Fibroblast of skin of back (primary cell): ENCODE results near the gene KLHDC10.
"Not testable (repeated sequence)": the region's sequence is repeated elsewhere in the genome, so short reads cannot be mapped to it uniquely, and the experiment has no call there.

Source experiments
- DNase-seq: peaks from one replicate; pipeline ENCODE4 v3.0.0-alpha.2; 2013

KLHDC10 gene

DNA sequence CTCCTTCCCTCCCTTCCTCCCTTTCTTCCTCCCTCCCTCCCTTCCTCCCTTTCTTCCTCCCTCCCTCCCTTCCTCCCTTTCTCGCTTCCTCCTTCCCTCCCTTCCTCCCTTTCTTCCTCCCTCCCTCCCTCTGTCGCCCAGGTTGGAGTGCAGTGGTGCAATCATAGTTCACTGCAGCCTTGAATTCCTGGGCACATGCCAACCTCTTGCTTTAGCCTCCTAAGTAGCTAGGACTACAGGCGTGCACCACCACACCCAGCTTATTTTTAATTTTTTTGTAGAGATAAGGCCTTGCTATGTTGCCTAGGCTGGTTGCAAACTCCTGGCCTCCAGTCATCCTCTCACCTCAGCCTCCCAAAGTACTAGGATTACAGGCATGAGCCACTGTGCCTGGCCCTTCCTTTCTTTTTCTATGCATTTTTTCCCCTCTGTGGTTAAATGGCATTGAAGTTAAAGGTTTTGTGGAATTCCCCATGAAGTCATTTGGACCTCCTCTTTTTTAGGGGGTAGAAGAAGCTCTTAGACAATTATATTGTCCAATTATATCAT lies 9.6 kb downstream of the KLHDC10 start:
- no peak for DNase-seq

DNA sequence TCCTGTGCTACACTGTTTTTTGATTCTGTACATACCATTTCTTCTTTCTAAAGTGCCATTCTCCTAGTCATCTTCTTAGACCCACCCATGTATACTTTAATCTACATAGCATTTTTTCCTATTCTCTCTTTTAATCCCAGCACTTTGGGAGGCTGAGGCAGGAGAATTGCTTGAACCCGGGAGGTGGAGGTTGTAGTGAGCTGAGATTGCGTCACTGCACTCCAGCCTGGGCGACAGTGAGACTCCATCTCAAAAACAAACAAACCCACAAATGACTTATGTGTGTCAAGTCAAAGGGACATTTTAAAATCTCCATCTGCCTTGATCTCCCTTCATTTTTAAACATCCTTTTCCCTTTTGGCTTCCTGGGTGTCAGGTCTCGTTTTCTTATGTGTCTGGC lies 13.2 kb downstream of the KLHDC10 start:
- DNase-seq, result not testable (repeated sequence)

DNA sequence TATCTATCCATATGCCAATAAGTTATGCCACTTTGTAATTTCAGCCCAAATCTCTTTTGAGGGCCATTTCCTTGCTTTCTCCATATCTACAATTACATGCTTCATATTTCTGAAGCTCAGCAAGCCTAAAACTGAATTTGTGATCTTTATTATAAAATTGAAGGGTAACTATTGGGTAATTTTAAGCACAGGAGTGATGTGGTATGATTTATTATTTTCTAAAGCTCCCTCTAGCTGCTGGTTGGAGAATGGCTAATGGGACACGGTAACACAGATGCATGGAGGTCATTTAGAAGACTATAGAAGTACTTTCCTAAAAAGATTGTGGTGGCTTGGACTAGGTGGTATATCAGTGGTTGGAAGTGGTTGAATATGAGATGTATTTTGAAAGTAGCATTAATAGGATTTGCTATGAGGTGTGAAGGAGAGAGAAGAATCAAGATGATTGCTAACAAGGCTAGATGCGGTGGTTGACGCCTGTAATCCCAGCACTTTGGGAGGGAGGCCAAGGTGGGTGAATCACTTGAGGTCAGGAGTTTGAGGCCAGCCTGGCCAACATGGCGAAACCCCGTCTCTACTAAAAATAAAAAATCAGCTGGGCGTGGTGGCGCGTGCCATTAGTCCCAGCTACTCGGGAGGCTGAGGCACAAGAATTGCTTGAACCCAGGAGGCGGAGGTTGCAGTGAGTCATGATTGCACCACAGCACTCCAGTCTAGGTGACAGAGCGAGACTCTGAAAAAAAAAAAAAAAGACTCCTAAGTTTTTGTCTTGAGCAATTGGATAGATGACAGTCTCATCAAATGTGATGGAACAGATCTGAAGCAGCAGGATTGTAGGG lies 13.9 kb downstream of the KLHDC10 start:
- no peak for DNase-seq

DNA sequence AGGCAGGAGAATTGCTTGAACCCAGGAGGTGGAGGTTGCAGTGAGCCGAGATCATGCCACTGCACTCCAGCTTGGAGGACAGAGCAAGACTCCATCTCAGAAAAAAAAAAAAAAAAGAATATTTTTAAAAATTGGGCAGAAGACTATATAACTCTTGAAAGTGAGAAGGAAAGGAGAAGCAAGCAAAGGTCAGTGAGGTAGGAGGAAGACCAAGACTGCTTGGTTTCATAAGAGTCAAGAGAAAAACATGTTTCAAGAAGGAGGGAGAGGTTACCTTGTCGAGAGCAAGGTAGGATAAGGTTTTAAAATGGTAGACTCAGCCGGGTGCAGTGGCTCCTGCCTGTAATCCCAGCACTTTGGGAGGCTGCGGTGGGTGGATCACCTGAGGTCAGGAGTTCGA lies 14.9 kb downstream of the KLHDC10 start:
- DNase-seq, result not testable (repeated sequence)

DNA sequence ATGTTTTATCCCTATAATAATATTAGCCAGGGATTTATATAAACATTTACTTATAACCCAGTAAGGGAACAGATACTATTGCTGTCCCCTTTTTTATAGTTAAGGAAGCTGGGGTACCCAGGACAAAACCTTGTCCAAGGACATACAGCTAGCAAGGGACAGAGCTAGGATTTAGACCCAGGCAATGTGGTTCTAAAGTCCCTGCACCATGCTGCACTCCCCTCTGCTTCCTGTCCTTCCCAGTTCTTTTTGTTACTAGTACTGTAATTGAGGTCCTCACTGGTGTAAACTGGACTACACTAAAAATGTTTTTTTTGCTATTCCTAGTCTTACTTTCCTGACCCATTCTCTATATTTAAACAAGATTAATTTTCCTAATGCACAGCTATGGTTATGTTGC lies 16.6 kb downstream of the KLHDC10 start:
- no peak for DNase-seq

DNA sequence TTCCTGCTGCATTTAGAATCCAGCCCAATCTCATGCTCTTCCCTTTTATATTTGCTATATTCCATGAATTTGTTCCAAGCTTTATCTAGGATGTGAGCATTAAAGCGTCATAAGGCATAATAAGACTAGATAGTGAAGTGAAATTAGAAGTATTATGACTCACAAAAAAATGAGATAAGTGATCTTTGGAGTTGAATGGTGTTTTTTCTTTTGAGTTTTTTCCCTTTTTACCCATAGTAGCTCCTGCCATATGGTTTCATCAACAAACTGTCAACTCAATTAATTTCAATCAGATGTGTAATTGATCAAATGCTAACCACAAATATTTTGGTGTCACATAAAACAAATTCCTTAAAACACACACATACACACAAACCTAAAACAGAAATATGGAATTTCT lies 17.0 kb downstream of the KLHDC10 start:
- DNase-seq, result peak; percentile 19

DNA sequence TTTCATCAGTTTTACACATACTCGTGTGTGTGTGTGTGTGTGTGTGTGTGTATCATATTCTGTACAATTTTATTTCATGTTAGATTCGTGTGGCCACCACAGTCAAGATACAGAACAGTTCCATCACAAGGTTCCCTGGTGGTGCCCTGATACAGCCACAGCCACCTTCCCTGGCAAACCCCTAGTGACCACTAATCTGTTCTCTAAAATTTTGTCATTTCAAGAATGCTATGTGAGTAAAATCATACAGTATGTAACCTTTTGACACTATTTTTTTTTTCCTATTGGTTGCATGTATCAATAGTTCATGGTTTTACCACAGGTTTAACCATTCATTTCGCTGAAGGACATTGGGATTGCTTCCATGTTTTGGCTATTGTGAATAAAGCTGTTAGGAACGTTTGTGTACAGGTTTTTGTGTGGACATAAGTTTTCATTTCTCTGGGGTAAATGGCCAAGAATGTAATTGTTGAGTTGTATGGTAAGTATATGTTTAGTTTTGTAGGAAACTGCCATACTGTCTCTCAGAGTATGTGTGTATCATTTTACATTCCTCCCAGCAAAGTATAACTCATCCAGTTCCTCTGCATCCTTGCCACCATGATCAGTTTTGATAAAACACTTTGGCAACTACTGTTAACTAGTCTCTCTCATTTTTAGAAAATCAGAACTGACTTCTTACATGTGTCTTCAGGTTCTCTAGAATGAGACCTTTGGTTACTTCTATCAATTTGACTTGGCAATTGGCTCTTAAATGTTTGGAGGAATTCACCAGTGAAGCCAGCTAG lies 20.6 kb downstream of the KLHDC10 start:
- no peak for DNase-seq

DNA sequence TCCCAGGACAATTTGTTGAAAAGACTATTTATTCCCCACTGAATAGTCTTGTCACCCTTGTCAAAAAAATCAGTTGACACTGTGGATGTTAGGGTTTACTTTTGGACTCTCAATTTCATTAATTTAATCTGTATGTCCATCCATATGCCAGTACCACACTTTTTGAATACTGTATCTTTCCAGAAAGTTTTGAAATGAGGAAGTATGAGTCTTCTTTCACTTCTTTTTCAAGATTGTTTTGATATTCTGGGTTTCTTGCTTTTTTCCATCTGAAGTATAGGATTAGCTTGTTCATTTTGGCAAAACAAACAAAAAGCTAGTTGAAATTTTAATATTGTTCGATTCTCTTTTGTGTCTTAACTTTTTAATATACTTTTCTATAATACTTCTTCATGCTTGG lies 21.7 kb downstream of the KLHDC10 start:
- DNase-seq, result no peak

DNA sequence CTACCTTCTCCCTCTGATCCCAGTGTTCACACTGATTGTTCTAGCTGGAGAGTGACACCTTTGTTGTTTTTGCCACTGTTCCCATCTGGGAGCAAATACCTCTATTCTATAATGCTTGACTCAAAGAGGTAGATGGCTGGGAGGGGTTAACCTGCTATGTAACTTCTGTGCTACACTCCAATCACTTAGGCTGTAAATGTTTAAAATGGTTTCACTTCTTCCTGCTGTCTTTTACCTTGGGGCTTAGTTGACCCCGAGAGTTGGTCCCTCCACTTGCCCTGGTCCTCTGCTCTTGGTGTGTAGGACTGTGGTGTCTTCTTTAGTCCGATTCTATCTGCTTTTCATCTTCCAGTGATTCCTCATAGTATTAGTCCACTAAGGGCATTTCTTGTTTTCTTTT lies 22.3 kb downstream of the KLHDC10 start:
- DNase-seq, result no peak

DNA sequence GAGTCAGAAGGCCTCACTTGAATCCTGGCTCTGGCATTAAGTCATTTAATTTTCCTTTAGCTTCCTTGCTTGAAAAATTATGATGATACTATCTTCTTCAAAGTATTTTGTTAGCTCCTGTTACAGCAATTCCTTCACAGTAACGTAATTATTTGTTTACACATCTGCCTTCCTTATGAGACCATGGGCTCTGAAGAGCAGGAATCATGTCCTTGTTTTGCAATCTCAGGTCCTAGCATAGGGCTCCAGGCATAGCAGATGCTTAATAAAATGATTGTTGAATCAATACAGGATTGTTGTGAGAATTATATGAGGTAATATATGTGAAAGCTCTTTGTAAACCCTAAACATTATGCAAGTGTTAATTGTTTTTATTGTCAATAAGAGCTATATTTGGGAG lies 25.5 kb downstream of the KLHDC10 start:
- DNase-seq, result no peak

DNA sequence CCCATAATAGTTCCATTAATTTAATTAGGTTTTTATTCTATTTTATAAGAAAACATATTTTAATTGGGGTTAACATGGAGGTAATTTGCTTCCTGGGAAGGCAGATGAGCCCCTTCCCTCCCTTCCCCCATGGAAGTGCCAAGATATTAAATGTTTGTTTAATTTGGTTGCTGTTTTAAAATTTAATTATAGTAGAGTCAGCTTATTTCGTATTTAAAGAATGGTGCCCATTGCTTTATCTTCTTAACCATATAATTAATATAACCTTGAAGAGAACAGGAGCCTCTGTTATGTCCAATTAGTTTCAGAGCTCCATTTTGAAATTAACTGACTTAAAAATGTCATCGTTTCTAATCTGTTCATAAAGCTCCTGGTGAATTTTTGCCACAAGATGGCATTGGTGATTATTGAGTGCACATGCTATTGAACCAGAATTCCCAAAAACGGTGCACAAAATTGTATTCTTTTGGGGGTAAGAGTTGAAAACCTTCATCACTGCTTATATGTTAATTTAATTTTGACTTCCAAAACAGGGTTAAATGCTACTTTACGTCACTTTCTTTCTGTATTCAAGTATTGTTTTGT lies 26.0 kb downstream of the KLHDC10 start:
- peak; percentile 18 for DNase-seq

DNA sequence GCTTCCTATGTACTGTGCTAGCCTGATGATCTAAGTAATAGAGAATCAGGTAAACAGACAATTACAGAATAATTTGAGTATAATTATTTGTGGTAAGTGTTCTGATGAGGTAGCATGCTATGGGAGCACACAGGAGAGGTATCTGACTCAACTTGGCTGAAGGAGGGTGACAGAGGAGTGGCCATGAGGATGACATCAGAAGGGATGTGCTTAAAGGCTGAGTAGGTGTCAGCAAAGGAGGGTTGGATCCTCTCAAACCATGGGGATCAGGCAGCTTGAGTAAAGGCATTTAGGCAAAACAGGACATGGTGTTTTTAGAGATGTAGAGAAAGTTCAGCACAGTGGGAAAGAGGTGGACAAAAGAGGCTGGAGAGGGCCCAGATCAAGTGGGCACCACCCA lies 29.0 kb downstream of the KLHDC10 start:
- DNase-seq, result no peak

DNA sequence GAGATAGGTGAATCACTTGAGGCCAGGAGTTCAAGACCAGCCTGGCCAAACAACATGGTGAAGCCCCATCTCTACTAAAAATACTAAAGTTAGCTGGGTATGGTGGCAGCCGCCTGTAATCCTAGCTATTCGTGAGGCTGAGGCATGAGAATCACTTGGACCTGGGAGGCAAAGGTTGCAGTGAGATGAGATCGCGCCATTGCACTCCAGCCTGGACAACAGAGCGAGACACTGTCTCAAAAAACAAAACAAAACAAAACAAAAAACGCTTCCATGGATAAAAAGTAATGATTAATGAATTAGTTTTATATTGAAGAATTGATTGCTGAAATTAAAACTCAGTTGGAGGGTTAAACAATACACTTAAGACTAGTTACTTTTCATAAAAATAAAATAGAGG lies 32.3 kb downstream of the KLHDC10 start:
- DNase-seq, result no peak

DNA sequence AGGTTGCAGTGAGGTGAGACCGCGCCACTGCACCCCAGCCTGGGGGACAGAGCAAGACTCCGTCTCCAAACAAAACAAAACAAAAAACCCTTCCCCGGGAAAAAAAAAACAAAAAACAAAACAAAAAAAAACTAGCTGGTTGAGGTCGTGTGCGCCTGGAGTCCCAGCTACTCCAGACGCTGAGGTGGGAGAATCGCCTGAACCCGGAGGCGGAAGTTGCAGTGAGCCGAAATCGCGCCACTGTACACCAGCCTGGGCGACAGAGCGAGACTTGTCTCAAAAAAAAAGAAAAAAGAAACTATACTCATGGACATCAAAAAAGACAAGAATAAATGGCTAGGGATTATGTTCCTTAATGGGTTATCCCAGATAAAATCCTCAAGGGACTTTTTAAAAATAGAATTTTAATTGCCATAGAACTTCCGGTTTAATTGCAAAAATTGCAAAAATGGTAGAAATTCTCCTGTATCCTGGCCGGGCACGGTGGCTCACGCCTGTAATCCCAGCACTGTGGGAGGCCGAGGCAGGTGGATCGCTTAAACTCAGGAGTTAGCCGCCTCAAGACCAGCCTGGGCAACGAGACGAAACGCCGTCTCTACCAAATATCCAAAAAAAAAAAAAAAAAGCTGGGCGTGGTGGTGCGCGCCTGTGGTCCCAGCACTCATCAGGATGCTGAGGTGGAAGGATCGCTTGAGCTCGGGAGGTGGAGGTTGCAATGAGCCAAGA lies 37.8 kb downstream of the KLHDC10 start:
- no peak for DNase-seq

DNA sequence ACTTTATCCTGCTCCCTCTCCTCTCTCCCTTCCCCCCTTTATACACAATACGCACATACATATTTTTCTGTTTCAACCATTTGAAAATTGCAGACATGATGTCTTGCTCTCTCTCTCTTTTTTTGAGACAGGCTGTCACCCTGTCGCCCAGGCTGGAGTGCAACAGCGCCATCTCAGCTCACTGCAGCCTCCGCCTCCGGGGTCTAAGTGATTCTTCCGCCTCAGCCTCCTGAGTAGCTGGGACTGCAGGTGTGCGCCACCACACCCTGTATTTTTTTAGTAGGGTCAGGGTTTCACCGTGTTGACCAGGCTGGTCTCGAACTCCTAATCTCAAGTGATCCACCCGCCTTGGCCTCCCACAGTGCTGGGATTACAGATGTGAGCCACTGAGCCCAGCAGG lies 38.5 kb downstream of the KLHDC10 start:
- DNase-seq, result no peak

DNA sequence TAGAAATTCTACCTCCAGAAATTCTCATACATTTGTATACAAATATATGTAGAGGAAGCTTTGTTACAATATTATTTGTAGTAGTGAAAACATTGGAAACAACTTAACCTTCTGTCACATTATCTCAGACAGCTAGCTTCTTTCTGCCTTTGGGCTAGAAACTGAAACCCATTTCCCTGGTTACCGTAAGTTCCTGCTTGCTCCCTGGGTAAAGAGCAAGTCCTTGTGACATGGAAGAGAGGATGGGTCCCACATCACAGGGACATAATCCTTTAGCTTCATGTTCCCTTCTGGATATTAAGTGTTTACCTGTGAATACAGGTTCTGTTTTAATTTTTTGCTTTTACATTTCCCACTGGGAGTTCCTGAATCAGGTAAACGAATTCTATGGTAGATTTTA lies 41.8 kb downstream of the KLHDC10 start:
- no peak for DNase-seq

DNA sequence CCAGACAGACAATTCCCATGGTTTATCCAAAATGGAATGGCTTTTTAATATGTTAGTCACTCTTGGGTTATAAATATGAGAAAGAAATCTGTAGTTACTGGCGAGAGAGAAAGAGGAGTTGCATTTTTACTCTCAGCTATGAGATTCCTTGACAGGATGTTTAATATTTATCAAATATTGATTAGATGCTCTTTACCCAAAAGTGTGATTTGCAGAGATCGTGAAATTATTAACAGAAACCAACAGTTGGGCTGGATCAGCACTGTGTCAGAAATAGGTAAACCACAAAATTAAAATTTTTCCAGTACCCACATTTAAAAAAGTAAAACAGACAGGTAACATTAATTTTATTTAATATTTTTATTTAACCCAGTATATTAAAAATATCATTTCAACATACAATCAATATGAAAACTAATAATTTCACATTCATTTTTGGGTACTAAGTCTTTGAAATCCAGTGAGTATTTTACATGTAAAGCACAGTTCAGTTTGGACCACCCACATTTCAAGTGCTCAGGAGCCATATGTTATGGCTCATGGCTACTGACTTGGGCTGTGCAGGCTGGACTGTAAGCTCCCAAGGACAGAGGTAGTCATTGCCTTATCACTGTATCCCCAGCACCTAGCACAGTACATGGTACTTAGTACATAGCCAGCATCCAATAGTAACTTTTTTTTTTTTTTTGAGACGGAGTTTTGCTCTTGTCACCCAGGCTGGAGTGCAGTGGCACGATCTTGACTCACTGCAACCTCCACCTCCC lies 42.5 kb downstream of the KLHDC10 start:
- no peak for DNase-seq

DNA sequence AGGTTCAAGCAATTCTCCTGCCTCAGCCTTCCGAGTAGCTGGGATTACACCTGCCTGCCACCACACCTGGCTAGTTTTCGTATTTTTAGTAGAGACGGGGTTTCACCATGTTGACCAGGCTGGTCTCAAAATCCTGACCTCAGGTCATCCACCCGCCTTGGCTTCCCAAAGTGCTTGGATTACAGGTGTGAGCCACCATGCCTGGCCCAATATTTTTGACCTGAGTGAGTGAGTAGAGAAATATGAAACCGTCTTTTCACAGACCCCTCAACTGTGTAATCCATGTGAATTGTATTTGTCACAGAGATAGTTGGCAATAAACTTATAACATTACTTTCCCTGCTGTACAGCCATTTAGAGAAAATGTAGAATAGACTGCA lies 43.1 kb downstream of the KLHDC10 start:
- DNase-seq, result not testable (repeated sequence)

DNA sequence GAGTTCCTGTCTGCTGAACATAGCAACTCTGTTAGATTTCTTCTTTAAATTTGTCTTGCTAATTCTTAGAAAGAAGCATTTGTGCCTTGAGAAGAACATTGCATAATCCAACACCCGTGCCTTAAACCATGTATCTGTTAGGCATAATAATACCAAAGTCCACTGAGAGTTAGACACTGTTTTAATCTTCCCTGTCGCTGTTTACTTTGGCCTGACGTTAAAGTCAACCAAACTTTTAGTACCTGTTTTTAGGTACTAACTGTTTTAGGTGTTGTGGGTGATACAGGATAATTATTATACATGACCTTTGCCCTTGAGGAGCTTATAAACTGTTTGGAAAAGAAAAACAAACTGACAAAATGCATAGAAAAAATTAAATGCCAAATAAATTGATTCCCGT lies 43.6 kb downstream of the KLHDC10 start:
- DNase-seq, result no peak

DNA sequence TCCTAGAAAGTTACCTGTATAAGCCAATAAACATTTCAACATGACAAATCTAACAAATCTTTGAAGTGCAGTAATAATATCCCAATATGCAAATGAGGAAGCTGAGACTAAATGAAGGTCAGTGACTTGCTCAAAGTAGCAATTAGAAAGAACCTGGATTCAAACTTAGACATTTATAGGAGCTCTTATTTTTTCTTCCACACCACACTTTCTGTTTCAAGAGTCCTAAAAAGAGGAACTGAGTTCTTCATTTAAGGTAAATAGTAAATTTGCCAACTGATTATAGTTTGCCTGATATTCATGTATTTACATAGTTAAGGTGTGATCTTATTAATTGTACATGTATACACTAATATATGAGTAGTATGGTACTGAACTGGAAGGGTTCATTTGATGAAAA lies 44.0 kb downstream of the KLHDC10 start:
- DNase-seq, result no peak

DNA sequence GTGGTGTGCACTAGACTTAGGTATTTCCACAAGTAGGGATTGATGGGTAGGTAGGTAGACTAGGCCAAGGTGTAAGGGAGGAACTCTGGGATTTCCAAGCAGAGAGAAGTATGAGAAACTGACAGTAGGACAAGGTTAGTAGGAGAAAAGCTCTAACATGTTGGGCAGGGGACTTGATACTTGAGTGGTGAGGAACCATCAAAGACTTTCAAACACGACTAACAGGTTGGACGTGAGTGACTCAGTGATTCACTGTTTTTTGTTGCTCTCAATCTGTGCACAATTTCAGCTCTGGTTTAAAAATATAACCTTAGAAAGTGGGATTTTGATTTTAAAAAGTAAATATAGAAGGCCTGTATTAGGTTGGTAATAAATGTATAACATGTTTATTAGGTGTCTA lies 44.4 kb downstream of the KLHDC10 start:
- no peak for DNase-seq

DNA sequence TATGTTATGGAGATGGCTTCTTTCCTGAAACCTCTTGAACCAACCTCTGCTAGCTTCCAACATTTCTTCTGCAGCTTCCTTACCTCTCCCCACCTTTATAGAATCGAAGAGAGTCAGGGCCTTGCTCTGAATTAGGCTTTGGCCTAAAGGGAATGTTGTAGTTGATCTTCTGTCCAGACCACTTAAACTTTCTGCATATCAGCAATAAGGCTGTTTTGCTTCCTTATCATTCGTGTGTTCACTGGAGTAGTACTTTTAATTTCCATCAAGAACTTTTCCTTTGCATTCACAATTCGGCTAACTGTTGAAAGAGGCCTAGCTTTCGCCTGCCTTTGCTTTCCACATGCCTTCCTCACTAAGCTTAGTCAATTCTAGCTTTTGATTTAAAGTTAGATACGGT lies 48.0 kb downstream of the KLHDC10 start:
- DNase-seq, result no peak
